Ovary (tissue), 9 donors: ENCODE measurements around the gene ZNF254. TPM values are rescaled to one million over a fixed set of nuclear protein-coding genes. Genes with fewer than 3 reads are reported as not detected.

Source experiments
- DNase-seq, 5 donors: peaks; one replicate each; pipeline ENCODE4 v3.0.0-alpha.2; 2019 to 2020
- H3K27ac ChIP-seq, 2 donors: fragments of 200-600 bp; one replicate each; pipeline versions ENCODE4 v1.5.1 to v1.8.0; 2019 to 2022
- H3K27me3 ChIP-seq: fragments of 200-600 bp; one replicate; pipeline ENCODE4 v1.8.0; 2022
- H3K36me3 ChIP-seq: fragments of 200-600 bp; sonication (generic); one replicate; pipeline ENCODE4 v1.5.1; 2019
- H3K4me1 ChIP-seq: one replicate; pipeline ENCODE4 v1.8.1; 2013; ENCODE audit warnings: mild to moderate bottlenecking, moderate library complexity; ENCODE audit not compliant: insufficient read depth
- H3K4me3 ChIP-seq: fragments of 200-600 bp; sonication (generic); one replicate; pipeline ENCODE4 v1.5.1; 2017
- H3K9me3 ChIP-seq, 2 donors: fragments of 200-600 bp in 1 of 2; sonication (generic) in 1 of 2; one replicate each; pipeline versions ENCODE4 v1.5.1 to v1.8.1; 2013 to 2019; ENCODE audit warnings: mild to moderate bottlenecking in 1 of 2, moderate library complexity in 1 of 2
- CTCF ChIP-seq, 3 donors: fragments of 450-650 bp in 2 of 3; fragments of 200-600 bp in 1 of 3; IDR thresholded peaks; one replicate each; pipeline versions ENCODE4 v1.5.1 to v1.8.0; 2016 to 2022; ENCODE audit warnings: antibody characterized with exemption in 3 of 3, mild to moderate bottlenecking in 1 of 3
- EP300 ChIP-seq: sonication (generic); formaldehyde crosslinking; IDR thresholded peaks from one replicate; pipeline ENCODE4 v1.6.1; 2017; ENCODE audit warnings: antibody characterized with exemption
- POLR2A ChIP-seq: fragments of 450-650 bp; IDR thresholded peaks from one replicate; pipeline ENCODE4 v1.6.1; 2017; ENCODE audit warnings: antibody characterized with exemption, mild to moderate bottlenecking, moderate library complexity
- WGBS, 3 donors: extraction: QIAGEN DNeasy Blood & Tissue Kit in 1 of 3; methylation state at CpG; one replicate each; pipeline versions ENCODE4 v1.1.5 to v1.1.7; 2013 to 2017; 5-methylcytosine and 5-hydroxymethylcytosine counted together
- intact Hi-C, 4 donors: fragments of 100-400 bp; cut with DNase I; formaldehyde crosslinking; loops; one replicate each; pipeline versions ENCODE4 v1.11.0 to v1.15.1; 2022 to 2023
- polyA plus RNA-seq, 2 donors: library from polyadenylated mRNA; stranded (reverse); fragments of 200-250 nt in 1 of 2; fragments of 350-450 nt in 1 of 2; fragmentation: Illumina TruSeq in 1 of 2; extraction: RNeasy Lipid Tissue Mini Kit (QIAGEN cat#74804) in 1 of 2; gene quantifications; one replicate each; pipeline ENCODE4 v1.2.3, GENCODE V29; 2013 to 2014
- total RNA-seq, 7 donors: library from RNA; depleted of rRNA in 2 of 7; stranded (reverse); fragments of >200 nt in 2 of 7; fragmentation: NEBNext Ultra II Directional in 3 of 7; extraction: Animal tissue kit (Norgen Biotek cat#: 25700) in 3 of 7; gene quantifications; one replicate each; pipeline versions ENCODE4 v1.1.0 to v1.2.4, GENCODE V29; 2016 to 2023
- donor health status: DM: no; HTN: no; CAD: no; lungs with moderate emphysema.
- donor health status: DM: no; HTN: no; CAD: no.
- donor health status: Bipolar disorder and iron deficiency.
- donor health status: DM: yes; HTN: yes; CAD: no.
- donor health status: DM: no; HTN: no; CAD: no.
- donor health status: DM: yes; HTN: yes; CAD: no.

ZNF254 gene
- total and polyA plus RNA-seq, 9 donors, result 9.5 to 30.2 (median 22.3) TPM

- Histone ChIP-seq H3K9me3 (no peaks in the 10 kb centered on the region), H3K27ac (no peak overlapping the region), H3K4me1 (no peaks in the 10 kb centered on the region), H3K36me3 (no peaks in the 10 kb centered on the region), H3K4me3 (no peak overlapping the region), H3K27me3 (no peaks in the 10 kb centered on the region)
- no peak for TF ChIP-seq CTCF (IDR thresholded peaks at IDR 0.05)
- no peak for TF ChIP-seq EP300
- TF ChIP-seq POLR2A, result no peak
- WGBS, 3 donors, result 90 to 96% (median 94%) methylated on average over 2 of the region's 2 CpGs
- intact Hi-C loops, result no loop called here
- no peak for DNase-seq
These were observed 26.2 kb upstream of the ZNF254 start for GRCh38 chr19:24060687-24061356.

DNA sequence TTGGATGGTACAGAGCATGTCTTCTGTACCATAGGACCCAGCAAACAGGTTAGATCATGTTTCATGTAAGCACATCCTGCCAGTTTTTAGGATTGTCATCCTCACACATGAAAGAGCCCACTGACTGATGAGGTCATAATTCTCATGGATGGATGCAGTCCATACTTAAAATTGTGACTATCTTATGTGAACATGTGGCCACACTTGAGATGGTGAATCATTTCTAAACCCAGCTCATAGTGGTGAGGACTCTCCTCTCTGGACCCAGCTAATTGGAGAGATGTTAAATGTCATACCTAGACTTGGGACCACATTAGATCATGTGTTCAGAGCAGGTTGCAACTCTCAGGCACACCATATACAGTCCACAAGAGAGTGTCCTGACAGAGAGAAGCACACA, 24.8 kb upstream of the ZNF254 start:
- no peak overlapping the region for H3K27ac ChIP-seq
- no peaks in the 10 kb centered on the region for H3K4me1 ChIP-seq
- no peaks in the 10 kb centered on the region for H3K36me3 ChIP-seq
- DNase-seq, result no peak
- TF ChIP-seq EP300 (no peak), POLR2A (no peak), CTCF (IDR thresholded peaks at IDR 0.05) (no peak)
- no peaks in the 10 kb centered on the region for H3K9me3 ChIP-seq
- H3K27me3 ChIP-seq, result no peaks in the 10 kb centered on the region
- no peak overlapping the region for H3K4me3 ChIP-seq
- intact Hi-C loops, result no loop called here

- Histone ChIP-seq H3K9me3 (no peaks in the 10 kb centered on the region), H3K27ac (no peak overlapping the region), H3K27me3 (no peaks in the 10 kb centered on the region), H3K4me3 (no peak overlapping the region), H3K4me1 (no peaks in the 10 kb centered on the region), H3K36me3 (no peaks in the 10 kb centered on the region)
- intact Hi-C loops, result no loop called here
- DNase-seq, result no peak
- TF ChIP-seq CTCF (IDR thresholded peaks at IDR 0.05) (no peak), EP300 (no peak), POLR2A (no peak)
- 91 to 97% (median 93%) methylated on average over 5 of the region's 5 CpGs for WGBS, 3 donors
These were observed 23.7 kb upstream of the ZNF254 start for GRCh38 chr19:24063295-24063694.

- WGBS, 3 donors, result 88 to 93% (median 92%) methylated on average over 1 of the region's 1 CpG
- no peaks in the 10 kb centered on the region for H3K9me3 ChIP-seq
- no peaks in the 10 kb centered on the region for H3K36me3 ChIP-seq
- H3K4me1 ChIP-seq, result no peaks in the 10 kb centered on the region
- intact Hi-C loops, result no loop called here
- TF ChIP-seq POLR2A (no peak), EP300 (no peak)
- no peak overlapping the region for H3K27ac ChIP-seq
- H3K27me3 ChIP-seq, result no peaks in the 10 kb centered on the region
- no peak for DNase-seq
- H3K4me3 ChIP-seq, result no peak overlapping the region
These were observed 22.8 kb upstream of the ZNF254 start for GRCh38 chr19:24064175-24064574.

DNA sequence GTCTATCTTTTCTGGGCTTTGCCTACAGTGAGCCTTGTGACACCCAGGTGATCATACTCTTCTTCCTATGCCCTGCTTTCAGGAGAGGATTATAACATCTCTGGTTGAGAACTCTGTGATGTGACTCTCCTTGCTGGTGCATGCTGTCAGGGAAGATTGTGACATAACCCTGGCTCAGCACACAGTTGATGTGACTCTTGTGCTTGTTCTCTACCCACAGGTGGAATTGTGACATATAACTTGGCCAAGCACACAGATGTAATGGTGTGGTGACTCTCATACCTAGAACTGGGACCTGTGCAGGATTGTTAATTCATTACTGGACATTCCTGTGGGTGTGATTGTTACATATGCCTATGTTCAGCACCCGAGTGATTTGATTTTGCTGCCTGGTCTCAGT, 21.7 kb upstream of the ZNF254 start:
- intact Hi-C loops, result no loop called here
- H3K27ac ChIP-seq, result no peak overlapping the region
- H3K36me3 ChIP-seq, result no peaks in the 10 kb centered on the region

More for the DNA sequence above, 21.7 kb upstream of the ZNF254 start:
- H3K27me3 ChIP-seq, result no peaks in the 10 kb centered on the region
- 88 to 95% (median 93%) methylated on average over 1 of the region's 1 CpG for WGBS, 3 donors
- no peaks in the 10 kb centered on the region for H3K9me3 ChIP-seq
- H3K4me1 ChIP-seq, result no peaks in the 10 kb centered on the region
- no peak for DNase-seq
- H3K4me3 ChIP-seq, result no peak overlapping the region
- TF ChIP-seq CTCF (IDR thresholded peaks at IDR 0.05) (no peak), EP300 (no peak), POLR2A (no peak)
